ENCODE results near the gene TCN1. TPM values are rescaled to one million over a fixed set of nuclear protein-coding genes. Genes with fewer than 3 reads are reported as not detected.

Gene TCN1
- total RNA-seq, 1 experiment from 2014 or later: 1.7 TPM

GRCh38 chr11:59899532-59899931 is 33.2 kb upstream of the TCN1 start (continued):
- no peak for TF ChIP-seq YY1 (IDR thresholded peaks at IDR 0.05; ENCODE audit: extremely low read depth, insufficient replicate concordance, low read depth, low read length)

GRCh38 chr11:59898650-59899049 is 32.4 kb upstream of the TCN1 start:
- Histone ChIP-seq H3K36me3 (ENCODE audit: control insufficient read depth in 1 of 2, insufficient read depth in 2 of 2, low read length in 2 of 2) (no peaks in the 10 kb centered on the region), H2AFZ (ENCODE audit: low read depth, low read length, poor library complexity, severe bottlenecking) (no peak overlapping the region), H3K4me2 (ENCODE audit: low read length) (no peak overlapping the region), H3K9ac (ENCODE audit: low read length) (no peak overlapping the region), H4K20me1 (ENCODE audit: insufficient read depth) (no peaks in the 10 kb centered on the region), H3K4me1 (ENCODE audit: control insufficient read depth in 1 of 2, insufficient read depth in 2 of 2, low read length in 2 of 2) (peaks cover 7 to 20% of the 10 kb centered on the region in 2 experiments; a peak in 3 of 4 replicates), H3K79me2 (ENCODE audit: insufficient read depth, low read length) (no peaks in the 10 kb centered on the region), H3K27ac (ENCODE audit: low read depth, low read length) (no peak overlapping the region), H3K9me2 (ENCODE audit: insufficient read depth) (no peaks in the 10 kb centered on the region), H3K9me3 (ENCODE audit: control insufficient read depth in 1 of 2, insufficient read depth in 1 of 2, low read depth in 1 of 2, low read length in 2 of 2) (no peaks in the 10 kb centered on the region), H3K27me3 (ENCODE audit: insufficient read depth, low read length) (no peaks in the 10 kb centered on the region), H3K4me3 (replicated peaks in 1 of 2; ENCODE audit: low read depth in 1 of 2, low read length in 2 of 2) (no peak overlapping the region)
- ChIA-PET POLR2A (no interaction called here), RAD21 (ENCODE audit: low non-redundant PET in 1 of 2, low total read pairs in 2 of 2, uncharacterized antibody in 2 of 2, unreplicated experiment in 2 of 2) (no interaction called here), CTCF (no interaction called here)
- intact Hi-C loops (cut with micrococcal nuclease): no loop called here
- DNase-seq (ENCODE audit: low read depth, low spot score) (no peak), ATAC-seq (no peak)
- BruUV-seq (replicated peaks): no TSS peak
- TF ChIP-seq REST (IDR thresholded peaks at IDR 0.05; ENCODE audit: low read depth) (no peak), TCF7L2 (IDR thresholded peaks at IDR 0.05; ENCODE audit: borderline replicate concordance, extremely low read depth, insufficient read depth, insufficient read length) (no peak), SP1 (IDR thresholded peaks at IDR 0.05; ENCODE audit: low read depth) (no peak), ZBTB33 (IDR thresholded peaks at IDR 0.05; ENCODE audit: extremely low read depth, insufficient replicate concordance, low read length) (no peak), CEBPB (IDR thresholded peaks at IDR 0.05; ENCODE audit: low read depth) (no peak), ELF1 (IDR thresholded peaks at IDR 0.05; ENCODE audit: borderline replicate concordance, low read depth) (no peak), ZNF274 (IDR thresholded peaks at IDR 0.05; ENCODE audit: low read depth, low read length) (no peak), EZH2 (IDR thresholded peaks at IDR 0.05) (no peak)
